ENCODE data around the gene ZNF180.
"Not testable (repeated sequence)": the region's sequence is repeated elsewhere in the genome, so short reads cannot be mapped to it uniquely, and the experiment has no call there.

Gene ZNF180

DNA sequence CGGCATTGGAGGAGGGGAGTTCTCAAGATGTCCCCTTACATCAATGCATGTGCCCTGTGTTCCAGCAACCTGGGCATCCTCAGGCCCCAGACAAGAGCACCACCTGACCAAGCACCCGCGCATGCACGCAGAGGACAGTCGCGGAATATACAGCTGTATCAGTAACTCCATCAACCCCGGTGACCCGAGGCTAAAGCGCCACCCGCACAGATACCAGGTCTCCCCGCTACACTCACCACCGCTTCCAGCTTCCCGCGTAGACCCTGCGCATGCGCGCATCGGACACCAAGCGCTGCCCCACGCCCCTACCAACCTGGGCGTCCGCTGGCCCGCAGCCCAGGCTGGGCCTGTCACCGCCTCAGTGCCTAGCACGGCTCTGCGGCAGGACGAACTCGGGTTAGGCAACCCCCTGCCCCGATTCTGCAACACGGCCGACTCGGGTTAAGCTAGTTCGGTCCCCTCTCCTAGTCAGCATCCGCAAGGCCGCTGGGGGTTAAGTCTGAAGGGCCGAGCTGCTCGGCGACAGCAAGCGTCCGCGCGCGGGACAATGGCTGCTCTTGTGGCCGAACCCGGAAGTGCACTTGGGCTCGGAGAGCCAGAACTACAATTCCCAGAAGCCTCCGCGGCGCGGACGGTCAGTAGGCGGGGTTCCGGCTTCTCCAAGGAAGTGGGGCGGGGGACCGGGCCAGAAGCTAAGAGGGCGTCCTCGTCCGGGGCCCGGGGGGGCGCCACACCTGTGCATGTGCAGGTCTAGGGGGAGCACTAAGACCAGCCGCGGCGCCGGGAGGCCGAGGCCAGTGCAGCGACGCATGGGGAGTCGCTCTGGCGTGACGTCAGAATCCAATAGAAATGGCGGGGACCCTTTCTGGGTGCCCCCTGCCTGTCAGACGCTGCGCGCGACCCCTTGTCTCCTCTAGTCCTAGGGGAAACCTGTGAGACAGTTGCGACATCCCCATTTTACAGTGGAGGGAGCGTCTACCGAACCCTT lies at the start of gene ZNF180:
TSS of gene ZNF180 (minus strand) at position 561 of the 988 bp plus-strand sequence. CDS start 3,188 bp downstream, outside the sequence.
- peak; percentile 94 for DNase-seq (ENCODE audit: low spot score)

DNA sequence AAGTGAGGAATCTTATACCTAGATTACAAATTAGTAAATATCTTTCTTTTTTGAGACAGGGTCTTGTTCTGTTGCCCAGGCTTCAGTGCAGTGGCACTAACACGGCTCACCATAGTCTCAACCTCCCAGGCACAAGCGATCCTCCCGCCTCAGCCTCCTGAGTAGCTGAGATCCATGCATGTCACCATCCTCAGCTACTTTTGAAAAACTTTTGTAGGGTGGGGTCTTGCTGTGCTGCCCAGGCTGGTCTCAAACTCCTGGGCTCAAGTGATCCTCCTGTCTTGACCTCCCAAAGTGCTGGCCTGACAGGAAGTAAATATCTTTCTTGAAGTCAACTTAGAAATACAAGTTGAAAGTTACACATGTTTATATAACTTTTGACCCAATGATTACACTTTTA lies 49.2 kb upstream of the ZNF180 start:
- DNase-seq (ENCODE audit: low spot score), result no peak

DNA sequence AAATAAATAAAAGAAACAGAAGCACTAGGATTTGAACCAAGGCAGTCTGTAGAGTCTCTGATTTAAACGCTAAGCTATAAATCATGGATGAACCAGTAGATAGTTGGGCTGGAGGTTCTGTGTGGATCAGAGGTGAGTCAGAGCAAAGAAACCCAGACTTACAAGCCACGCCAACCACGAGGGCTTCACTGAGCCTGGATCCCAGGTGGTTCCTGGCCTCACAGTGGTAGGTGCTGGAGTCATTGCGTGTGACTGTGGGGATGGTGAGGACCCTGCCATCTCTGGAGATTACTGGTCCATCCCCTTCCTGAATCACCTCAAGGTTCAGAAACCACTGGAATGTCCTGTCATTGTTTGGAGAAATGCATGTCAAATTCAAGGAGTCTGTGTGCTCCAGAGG lies 48.4 kb upstream of the ZNF180 start:
- DNase-seq (ENCODE audit: low spot score), result no peak

DNA sequence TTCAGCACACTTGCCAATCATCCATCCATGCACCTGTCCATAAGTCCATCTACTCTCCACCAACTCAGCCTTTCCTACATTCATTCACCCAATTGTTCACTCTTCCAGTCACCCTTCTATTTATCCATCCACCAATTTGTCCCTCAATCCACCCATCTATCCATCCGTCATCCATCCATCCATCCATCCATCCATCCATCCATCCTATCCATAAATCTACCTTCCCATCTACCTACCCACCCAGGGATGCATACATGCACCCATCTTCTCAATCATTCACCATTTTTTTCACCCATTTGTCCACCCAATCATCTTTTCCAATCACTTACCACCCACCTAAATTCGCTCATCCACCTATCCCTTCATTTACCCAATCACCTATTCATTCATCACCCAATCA lies 43.7 kb upstream of the ZNF180 start:
- no peak for DNase-seq (ENCODE audit: low spot score)

DNA sequence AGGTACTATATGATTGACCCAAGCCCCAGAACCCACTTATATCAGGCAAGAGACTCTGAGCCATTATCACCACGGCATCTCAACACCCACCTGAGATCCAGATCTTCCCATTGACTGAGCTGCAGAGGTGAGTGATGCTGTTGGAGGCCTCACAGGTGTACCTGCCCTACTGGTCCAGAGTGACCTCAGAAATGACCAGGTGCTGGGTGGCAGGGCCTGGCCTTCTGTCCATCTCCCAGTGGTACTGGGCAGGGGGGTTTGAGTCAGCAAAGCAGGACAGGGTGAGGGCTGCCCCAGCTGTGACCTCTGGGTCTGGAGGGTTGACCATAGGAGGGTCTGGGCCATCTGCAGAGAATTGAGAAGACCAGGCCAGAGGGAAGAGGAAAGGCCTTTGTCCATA lies 42.3 kb upstream of the ZNF180 start:
- no peak for DNase-seq (ENCODE audit: low spot score)

DNA sequence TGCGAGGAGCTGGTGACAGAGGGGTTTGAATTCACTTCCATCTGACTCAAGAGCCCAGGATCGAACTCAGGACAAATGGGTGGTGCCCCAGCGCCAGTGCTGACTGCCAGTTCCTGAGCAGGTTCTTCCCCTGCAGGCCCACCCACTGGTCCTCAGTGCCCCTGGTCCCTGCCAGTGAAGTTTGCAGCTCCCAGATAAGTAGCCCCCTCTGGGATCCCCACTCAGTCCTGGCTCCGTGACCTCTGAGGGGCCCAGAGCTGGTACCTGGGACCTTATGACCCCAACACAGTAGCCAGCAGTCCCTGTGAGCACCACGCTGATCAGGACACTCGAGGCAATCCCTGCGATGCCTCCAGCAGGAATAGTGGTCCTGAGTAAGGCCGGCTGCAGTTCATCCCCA lies 40.4 kb upstream of the ZNF180 start:
- no peak for DNase-seq (ENCODE audit: low spot score)

DNA sequence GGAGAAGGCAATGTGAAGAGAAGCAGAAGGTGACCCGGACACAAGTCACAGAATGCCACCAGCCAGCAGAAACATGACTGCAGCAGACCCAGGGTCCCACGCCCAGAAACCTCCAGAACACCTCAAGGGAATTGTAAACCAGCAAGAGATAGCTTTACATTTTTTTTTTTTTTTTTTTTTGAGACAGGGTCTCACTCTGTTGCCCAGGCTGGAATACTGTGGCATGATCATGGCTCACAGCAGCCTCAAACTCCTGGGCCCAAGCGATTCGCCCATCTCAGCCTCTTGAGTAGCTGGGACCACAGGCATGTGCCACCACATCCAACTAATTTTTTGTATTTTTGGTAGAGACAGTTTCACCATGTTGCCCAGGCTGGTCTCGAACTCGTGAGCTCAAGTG lies 39.7 kb upstream of the ZNF180 start:
- DNase-seq (ENCODE audit: low spot score), result no peak

DNA sequence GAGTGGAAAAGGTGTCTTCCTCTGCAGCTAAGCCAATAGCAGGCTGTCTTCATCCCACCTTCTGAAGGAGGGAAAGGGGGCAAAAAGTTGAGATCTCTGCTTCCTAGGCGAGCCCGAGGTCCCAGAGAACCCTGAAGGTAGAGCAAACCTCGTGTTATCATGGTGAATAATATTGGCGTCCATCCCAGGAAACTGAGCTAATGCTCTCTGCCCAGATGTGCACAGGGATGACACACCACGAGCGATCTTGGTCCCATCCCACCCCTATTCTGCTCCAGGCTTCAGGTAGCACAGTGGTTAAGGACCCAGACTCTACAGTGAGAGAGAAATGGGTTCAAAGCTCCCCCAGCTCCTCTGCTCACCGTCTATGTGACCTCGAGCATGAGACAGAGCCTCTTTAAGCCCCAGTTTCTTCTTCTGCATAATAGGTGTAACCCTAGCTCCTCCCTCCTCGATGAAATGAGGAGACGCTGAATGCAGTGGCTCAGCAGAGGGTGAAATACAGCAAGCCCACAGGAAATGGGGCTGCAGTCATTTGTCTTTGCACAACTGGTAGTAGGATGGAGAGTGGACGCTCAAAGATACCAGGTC lies 39.0 kb upstream of the ZNF180 start:
- DNase-seq (ENCODE audit: low spot score), result no peak

DNA sequence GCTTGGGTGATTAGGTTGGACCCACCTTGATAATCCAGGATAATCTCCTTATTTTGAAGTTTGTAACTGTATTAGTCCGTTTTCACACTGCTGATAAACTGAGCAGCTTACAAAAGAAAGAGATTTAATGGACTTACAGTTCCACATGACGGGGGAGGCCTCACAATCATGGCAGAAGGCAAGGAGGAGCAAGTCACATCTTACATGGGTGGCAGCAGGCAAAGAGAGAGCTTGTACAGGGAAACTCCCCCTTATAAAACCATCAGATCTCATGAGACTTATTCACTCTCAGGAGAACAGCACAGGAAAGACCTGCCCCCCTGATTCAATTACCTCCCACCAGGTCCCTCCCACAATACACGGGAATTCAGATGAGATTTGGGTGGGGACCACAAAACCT lies 35.0 kb upstream of the ZNF180 start:
- not testable (repeated sequence) for DNase-seq (ENCODE audit: low spot score)

DNA sequence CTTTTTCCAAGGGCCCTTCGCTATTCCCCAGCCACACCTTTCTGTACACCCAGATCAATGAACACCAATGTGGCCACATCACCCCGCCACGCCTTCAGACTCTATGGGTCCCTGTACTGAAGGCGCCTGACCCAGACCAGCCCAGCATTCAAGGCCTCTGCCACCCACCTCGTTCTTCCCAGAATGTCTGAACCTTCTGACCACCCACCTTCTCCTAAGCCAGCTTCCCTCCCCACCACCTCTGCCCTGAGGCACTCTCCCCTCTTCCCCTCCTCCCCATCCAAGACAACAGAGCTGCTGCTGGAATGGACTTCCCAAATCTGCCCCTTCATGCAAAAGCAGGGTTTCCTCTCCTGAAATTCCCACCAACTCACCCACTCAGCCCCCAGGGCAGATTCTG lies 32.5 kb upstream of the ZNF180 start:
- DNase-seq (ENCODE audit: low spot score), result no peak

DNA sequence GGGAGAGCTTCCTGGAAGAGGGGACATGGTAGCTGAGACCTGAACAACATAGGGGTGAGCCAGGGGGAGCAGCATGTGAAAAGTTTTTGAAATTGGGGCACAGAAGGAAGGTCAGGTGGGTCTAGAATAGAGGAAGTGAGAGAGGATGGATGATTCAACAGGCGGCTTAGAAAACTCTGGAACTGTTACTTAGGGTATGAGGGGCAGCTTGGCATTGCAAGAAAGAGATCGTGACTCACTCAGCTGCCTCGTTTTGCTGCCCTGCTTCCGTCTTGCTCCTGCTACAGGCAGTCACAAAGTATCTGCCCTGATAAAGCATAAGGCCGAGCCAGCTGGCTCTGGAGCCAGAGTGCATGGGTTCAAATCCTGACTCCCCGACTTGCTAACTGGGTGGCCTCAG lies 30.5 kb upstream of the ZNF180 start:
- DNase-seq (ENCODE audit: low spot score), result no peak

DNA sequence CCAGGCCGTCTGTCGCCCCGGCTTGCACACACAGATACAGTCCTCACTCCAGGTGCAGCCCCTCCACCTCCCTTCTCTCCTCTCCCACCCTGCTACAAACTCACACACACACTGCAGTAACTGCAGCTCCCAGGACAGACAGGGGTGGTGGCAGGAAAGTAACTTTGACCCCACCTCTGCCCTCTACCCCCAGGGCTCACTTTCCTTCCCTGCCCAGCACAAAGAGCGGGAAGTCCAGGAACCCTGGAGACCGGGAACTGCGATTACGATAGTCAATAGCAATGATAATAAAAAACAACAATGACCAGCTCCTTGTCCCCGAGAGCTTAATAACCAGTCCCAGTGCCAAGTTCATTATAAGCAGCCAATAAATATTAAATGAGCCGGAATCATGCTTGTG lies 29.2 kb upstream of the ZNF180 start, which contains the start of gene CEACAM20:
TSS of gene CEACAM20 (minus strand) at position 140 of the 400 bp plus-strand sequence. CDS start 166 bp downstream, outside the sequence.
- DNase-seq (ENCODE audit: low spot score), result no peak

DNA sequence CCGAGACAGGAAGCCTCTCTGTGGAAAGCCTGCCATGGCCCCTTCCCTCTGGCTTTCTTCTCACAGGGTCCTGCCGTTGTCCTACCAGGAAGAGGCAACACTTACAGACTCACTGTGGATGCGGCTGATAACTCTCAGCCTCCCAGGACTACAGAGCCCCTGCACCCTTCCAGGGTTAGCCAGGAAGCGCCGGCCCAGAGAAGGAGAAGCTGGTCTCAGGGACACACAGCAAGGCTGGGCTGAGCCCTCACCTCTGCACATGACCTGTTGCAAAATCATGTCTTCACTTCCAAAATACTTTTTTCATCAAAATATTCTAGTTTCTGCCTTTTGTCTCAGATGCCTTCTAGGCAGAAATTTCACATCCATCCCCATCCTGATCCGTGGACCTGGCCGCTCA lies 27.2 kb upstream of the ZNF180 start:
- no peak for DNase-seq (ENCODE audit: low spot score)

DNA sequence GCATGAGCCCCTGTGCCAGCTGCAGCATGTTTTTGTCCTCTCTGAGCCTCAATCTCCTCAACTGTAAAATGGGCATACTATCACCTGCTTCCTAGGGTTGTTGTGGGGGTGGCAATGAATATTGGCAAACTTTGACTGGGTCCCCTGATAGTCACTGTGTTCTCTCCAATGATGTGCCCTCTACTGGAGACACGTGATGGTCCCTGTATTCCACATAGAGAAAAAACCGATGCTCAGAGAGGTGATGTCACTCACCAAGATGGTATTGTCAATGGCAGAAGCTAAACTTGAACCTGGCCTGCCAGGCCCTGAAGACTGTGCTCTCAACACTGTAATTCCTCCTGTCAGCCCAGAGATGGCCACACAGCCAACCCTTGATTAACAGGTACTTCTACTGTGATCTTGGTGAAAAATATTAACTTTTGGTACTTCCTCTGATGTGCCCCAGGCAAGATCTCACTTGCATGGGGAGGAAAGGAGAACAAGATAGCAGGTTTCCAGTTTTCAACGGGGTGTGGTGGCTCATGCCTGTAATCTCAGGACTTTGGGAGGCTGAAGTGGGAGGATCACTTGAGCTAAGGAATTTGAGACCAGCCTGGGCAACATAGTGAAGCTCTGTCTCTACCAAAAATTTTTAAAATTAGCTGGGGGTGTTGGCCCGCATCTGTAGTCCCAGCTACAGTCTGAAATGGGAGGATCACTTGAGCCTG lies 25.6 kb upstream of the ZNF180 start:
- no peak for DNase-seq (ENCODE audit: low spot score)

DNA sequence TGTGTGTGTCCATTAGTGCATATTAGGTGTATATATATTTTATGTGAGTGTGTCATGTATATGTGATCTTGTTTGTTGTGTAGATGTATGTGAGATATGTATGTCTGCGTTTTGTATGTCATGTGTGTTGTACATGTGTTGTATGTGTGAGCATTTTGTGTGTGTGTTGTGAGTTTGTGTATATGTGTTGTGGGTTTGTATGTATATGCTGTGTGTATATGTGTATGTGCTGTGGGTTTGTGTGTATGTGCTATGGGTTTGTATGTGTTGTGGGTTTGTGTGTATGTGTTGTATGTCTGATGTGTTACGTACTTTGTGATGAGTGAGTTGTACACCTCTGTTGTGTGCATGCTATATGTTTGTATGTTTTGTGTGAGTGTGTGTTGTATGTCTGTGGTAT lies 21.0 kb upstream of the ZNF180 start:
- DNase-seq (ENCODE audit: low spot score), result no peak

DNA sequence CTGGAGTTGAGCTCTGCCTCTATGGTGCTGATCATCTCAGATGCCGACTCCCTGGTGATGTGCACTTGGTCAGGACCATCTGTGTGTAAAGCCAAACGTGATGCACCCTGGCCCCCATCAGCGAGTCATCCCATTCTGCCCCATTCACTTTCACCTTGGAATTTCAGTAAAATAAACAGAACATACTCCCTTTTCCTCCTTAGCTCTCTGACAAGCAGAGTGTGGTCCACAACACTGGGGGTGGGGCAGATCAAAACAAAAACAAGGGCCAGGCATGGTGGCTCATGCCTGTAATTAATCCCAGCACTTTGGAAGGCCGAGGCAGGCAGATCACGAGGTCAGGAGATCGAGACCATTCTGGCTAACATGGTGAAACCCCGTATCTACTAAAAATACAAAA lies 16.8 kb upstream of the ZNF180 start:
- DNase-seq (ENCODE audit: low spot score), result no peak

DNA sequence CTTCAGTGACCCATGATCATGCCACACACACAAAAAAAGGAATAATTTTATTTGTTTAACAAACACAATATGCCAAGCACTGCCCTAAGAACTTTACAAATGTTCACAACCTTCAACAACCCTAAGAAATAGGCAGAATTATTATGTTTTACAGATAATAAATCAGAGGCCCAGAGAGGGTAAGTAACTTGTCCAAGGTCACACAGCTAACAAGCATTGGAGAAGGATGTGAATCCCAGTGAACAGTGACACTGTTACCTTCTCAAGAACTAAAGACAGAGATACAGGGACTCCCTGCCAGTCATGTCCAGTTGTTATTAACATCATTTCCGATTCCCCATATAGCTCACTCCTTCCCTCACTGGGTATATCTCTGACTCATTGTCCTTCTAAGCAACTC lies 15.6 kb upstream of the ZNF180 start:
- DNase-seq (ENCODE audit: low spot score), result no peak

DNA sequence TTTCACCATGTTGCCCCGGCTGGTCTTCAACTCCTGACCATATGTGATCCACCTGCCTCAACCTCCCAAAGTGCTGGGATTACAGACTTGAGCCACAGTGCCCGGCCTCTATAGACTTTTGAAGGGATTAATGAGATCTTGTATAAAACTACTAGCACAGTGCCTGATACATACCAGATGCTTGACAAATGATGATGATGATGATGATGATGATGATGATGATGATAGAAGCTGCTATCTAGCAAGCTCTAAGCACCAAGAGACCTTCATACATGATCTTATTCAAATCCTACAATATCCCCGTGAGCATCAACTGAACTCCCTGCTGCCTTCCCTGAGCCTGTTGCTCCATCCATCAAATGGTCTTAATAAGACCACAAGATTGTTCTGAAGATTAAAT lies 14.7 kb upstream of the ZNF180 start:
- DNase-seq (ENCODE audit: low spot score), result no peak

DNA sequence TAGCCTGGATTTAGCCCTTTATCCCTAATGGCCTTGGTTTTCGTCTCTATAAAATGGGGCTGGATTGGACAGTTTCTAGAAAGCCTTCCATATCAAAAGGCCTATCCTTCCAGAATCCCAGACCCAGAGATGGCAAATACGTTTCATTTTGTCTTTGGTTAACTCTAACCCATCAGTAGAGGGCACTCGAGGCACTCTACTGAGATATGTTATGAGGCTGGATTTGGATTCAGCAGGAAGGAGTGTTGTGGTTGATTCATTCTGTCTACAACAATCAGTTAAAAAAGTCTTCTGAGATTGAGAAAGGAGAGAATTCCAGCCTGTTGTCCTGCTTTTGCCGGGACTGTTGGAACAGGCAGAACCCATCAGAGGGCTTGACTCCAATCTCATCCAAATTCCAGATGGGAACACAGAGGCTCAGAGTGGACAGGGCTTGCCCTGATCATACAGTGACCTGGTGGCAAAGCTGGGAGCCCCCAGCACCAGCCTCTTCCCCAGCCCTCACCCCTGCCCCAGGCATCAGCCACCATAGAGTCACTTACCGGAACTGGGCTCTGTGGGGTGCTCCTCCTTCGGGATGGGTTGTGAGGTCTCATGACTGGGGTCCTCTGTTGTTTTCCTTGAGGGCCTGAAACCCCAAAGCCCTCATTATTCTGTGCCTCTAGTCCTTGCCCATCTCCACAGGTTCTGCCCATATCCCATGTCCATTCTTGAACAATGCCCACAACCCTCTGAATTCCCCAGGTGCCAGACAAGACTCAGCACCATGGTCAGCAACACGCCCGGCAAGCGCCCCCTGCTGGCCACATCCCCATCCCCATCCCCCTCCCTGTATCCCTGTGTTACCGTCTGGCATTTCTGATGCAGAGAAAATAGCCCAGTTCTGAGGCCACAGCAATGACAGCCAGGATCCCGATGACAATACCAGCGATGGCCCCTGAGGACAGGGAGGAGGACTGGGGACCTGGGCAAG lies 12.3 kb upstream of the ZNF180 start:
- DNase-seq (ENCODE audit: low spot score), result no peak

DNA sequence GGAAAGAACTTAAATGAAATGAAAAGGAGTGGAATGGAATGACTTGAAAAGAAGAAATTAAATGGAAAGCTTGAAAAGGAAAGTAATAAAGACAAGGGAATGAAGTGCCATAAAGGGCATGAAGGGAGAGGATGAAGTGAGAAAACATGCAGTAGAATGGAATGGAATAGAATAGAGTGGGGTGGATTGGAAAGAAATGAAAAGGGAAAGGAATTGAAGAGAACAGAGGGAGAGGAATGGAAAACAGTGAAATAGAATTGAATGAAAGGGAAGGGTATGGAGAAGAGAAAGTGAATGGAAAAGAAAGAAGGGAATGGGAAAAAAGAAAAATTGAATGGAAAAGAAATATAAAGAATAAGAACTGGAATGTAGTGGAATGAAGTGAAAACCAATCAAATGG lies 9.2 kb upstream of the ZNF180 start:
- DNase-seq (ENCODE audit: low spot score), result no peak

DNA sequence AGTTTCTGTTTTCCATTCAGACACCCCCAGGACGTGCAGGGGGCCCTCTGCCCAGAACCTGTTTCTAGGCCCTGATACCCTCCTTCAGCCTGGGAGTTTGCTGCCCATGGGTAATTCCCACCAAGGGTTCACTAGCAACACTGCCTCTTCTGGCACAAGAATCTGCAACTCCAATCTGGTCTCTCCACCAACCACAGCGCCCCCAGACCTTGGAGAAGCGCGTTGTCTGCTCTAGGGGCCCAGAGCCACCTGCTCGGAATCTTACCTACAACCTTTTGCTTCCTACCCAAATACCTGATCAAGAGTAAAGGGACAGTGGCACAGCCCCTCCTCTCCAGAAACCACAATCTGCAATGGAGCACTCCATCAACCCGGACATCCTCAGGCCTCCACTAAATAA lies 763 bp downstream of the ZNF180 start:
- DNase-seq (ENCODE audit: low spot score), result no peak

DNA sequence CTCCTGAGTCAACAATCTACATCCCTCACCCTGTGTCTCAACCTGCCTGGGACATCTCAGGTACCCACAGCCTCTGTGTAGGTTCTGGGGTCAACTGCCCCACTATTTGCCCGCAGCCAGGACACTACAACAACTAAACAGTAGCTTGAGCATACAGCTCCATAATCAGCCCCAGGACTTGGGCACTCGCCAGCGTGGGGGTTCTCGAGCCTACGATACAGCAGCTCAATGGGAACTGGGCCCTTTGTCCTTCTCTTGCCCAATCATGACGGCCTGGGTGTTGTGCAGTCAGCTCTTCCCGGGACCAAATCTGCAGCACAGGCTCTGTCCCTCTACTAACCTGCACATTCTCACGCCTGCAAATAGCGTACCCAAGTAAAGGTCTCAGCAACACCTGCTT lies 1.3 kb downstream of the ZNF180 start:
- DNase-seq (ENCODE audit: low spot score), result no peak

Measured in activated CD4-positive, alpha-beta T cell treated with anti-CD3 and anti-CD28 coated beads, Interleukin-2, Interleukin-4, amounts not matched to agents 100 ng/mL and 50 ng/mL, durations not matched to agents 16 hours and 8 hours (primary cell).